Stimulated activated CD4-positive, alpha-beta T cell treated with anti-CD3 and anti-CD28 coated beads, Interleukin-2, amount 100 ng/mL, for 24 hours (primary cell): ENCODE measurements around the gene LAMA3.

Source experiments
- DNase-seq, 2 donors: peaks; one replicate each; pipeline ENCODE4 v3.0.0-alpha.2; 2020

The LAMA3 gene

DNA sequence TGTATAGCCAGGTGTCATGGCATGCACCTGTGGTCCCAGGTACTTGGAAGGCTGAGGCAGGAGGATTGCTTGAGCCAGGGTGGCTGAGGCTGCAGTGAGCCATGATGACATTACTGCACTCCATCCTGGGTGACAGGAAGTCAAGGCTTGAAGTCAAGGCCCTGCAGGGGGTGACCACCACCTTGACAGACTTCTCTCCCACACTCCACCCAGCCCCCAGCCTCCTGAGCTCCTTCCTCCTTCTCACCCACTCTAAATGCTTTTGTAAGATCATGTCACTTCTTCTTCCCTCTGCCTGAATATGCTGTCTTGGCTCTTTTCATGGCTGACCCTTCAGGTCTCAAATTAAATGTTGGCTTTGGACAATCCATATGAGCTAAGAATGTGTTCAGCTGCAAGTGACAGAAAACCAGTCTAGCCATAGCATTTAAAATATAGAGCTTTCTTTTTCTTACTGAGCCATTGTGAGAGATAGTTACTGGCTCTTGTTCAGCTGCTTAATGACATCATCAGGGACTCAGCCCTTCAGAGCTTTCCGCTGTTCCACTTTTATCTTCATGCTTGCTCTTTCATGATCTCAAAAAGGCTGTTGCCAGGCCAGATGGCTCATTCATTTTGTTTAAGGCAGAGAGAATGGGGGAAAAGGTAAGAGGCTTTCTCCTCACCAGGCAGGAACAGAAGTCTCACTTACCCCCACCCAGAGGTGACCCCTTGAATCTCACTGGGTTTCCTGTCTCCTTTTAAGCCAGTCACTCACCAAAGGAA lies 288.6 kb downstream of the LAMA3 start:
- DNase-seq, result no peak

DNA sequence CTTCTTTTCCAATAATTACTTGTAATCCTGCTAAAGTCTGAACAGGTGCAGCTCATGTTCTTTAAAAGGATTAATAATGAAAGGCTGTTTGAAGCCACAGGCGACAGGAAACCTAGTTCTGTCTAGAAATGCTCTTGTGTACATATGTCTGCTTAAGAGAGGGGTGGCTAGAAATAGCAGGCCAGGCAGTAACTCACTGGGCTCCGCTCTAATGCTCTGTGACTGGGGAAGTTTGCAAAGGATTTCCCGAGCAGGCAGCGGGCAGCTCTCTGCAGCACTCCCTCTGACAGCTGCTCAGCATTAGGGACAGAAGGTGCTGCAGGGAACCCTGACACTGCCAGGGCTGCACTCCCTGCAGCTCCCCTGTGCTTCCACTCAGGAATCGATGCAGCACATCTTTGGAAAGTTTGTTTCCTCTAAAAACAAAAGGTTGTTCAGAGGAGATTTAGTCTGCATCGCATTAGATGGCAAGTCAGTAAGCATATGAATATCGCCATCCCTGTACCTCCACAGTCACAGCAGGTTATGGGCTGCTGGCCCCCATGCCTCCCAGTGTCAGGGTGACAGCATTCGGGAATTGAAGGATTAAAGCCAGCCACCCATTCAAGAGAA lies 292.2 kb downstream of the LAMA3 start:
- no peak for DNase-seq

GRCh38 chr18:23982155-23983079 lies 293.2 kb downstream of the LAMA3 start:
- no peak for DNase-seq

- DNase-seq, result no peak
These were observed 293.9 kb downstream of the LAMA3 start for GRCh38 chr18:23983112-23983511.

- no peak for DNase-seq
These were observed 297.5 kb downstream of the LAMA3 start for GRCh38 chr18:23986600-23987359.

- DNase-seq, result no peak
These were observed 301.5 kb downstream of the LAMA3 start for GRCh38 chr18:23990474-23991410.

- DNase-seq, result peak in 1 of 2 donors; percentile 49
These were observed 303.1 kb downstream of the LAMA3 start for GRCh38 chr18:23992089-23992940.

DNA sequence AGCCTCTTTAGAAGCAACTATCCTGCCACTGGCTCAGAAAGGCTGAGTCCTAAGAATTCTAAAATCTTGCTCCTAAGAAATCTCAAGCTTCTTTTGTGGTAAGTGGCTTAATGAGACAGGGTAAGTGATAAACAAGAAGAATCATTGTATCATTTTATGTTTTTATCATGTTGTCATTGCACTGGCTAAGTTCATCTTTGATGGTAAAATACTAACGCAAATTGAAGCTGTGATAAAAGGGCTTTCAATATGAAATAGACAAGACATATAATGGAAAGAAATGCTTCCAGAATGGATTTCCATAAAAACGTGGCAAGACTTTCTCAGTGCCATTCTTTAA lies 303.7 kb downstream of the LAMA3 start:
- no peak for DNase-seq

- no peak for DNase-seq
These were observed 305.2 kb downstream of the LAMA3 start for GRCh38 chr18:23994361-23994902.

GRCh38 chr18:23995180-23995579 lies 305.9 kb downstream of the LAMA3 start:
- DNase-seq, result no peak

- no peak for DNase-seq
These were observed 308.8 kb downstream of the LAMA3 start for GRCh38 chr18:23998018-23998417.

DNA sequence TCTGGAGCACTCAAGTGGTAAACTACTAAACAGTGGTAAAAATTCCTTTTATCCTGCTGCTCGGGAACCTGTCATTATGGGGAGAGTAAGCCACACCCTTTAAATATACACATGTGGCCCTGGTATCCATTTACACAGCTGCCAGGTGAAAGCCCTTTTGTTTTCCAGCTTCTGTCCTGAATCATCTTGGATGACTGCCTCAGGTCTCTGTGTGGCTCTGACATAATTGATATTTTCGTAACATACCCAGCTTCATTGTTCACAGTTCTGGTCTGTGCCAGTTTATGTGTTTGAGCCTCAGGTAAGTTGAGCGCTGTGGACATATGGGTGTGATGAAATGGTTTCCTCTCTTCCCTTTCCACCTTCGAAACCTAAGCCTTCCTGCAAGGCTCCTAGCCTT lies 309.6 kb downstream of the LAMA3 start:
- no peak for DNase-seq

GRCh38 chr18:24000613-24001490 lies 311.6 kb downstream of the LAMA3 start:
- no peak for DNase-seq

DNA sequence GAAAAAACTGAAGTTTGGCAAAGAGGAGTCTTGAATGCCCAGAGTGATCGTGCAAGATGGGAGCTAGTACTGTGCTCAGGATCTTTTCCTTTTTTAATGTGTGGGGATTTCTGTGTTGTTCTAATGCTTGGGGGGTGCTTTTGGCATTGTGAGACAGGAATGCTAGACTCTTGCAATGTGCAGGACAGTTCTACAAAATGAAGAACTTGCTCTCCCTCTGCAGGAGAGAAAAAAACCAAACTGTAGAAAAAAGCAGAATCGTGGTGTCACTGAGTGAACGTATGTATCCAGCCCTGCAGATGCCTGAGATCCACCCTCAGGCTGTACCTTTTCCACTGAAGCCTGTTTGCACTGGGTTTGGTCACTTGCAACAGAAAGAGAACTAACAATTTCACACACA lies 313.2 kb downstream of the LAMA3 start:
- no peak for DNase-seq

GRCh38 chr18:24003288-24003687 lies 314.0 kb downstream of the LAMA3 start:
- no peak for DNase-seq

- DNase-seq, result no peak
These were observed 314.8 kb downstream of the LAMA3 start for GRCh38 chr18:24003903-24004640.
